ENCODE results near the gene FGGY. TPM values are rescaled to one million over a fixed set of nuclear protein-coding genes. Genes with fewer than 3 reads are reported as not detected.

Gene FGGY
- total RNA-seq, 1 donor from 2014 or later, result 10.4 TPM

GRCh38 chr1:59788825-59789224 is 491.9 kb downstream of the FGGY start:
- peak; percentile 55 for ATAC-seq

GRCh38 chr1:59798600-59798999 is 501.7 kb downstream of the FGGY start:
- no peak for ATAC-seq

- no peak for ATAC-seq
Observed at GRCh38 chr1:59803458-59804038, 506.7 kb downstream of the FGGY start.

GRCh38 chr1:59804301-59804700 is 507.4 kb downstream of the FGGY start:
- no peak for ATAC-seq

- no peak for ATAC-seq
Observed at GRCh38 chr1:59805554-59805953, 508.7 kb downstream of the FGGY start.

Measured in esophagus mucosa (tissue), 1 donor.